Lower leg skin (tissue), 4 donors: ENCODE results near the gene VRTN. TPM values are rescaled to one million over a fixed set of nuclear protein-coding genes. Genes with fewer than 3 reads are reported as not detected.

Experiments used
- DNase-seq, 2 donors: peaks; one replicate each; pipeline ENCODE4 v3.0.0-alpha.2; 2019; ENCODE audit warnings: low spot score in 2 of 2
- H3K4me3 ChIP-seq: fragments of 200-600 bp; sonication (generic); 2 replicates; pipeline ENCODE4 v1.5.1; 2017; ENCODE audit warnings: mild to moderate bottlenecking, low read depth; ENCODE audit not compliant: poor library complexity, severe bottlenecking
- POLR2A ChIP-seq, 2 donors: fragments of 450-650 bp; IDR thresholded peaks; one replicate each; pipeline ENCODE4 v1.6.1; 2016 to 2017; ENCODE audit warnings: antibody characterized with exemption in 2 of 2, mild to moderate bottlenecking in 1 of 2, moderate library complexity in 1 of 2
- WGBS, 2 donors: methylation state at CpG; one replicate each; pipeline ENCODE4 v1.1.5; 2018; 5-methylcytosine and 5-hydroxymethylcytosine counted together
- intact Hi-C: fragments of 100-400 bp; cut with DNase I; formaldehyde crosslinking; loops from one replicate; pipeline ENCODE4 v1.15.0; 2023; ENCODE audit warnings: low total_unique reads
- total RNA-seq, 4 donors: library from RNA; depleted of rRNA; stranded (reverse); fragments of >200 nt; gene quantifications; one replicate each; pipeline ENCODE4 v1.1.0, GENCODE V29; 2016
- TF ChIP-seq, protein P1 (sequence below), 3 donors: fragments of 450-650 bp; IDR thresholded peaks; one replicate each; pipeline ENCODE4 v1.5.1; 2016; ENCODE audit warnings: antibody characterized with exemption in 3 of 3, mild to moderate bottlenecking in 3 of 3, moderate library complexity in 2 of 3

VRTN gene
- total RNA-seq, 4 donors from 2014 or later = not detected

DNA sequence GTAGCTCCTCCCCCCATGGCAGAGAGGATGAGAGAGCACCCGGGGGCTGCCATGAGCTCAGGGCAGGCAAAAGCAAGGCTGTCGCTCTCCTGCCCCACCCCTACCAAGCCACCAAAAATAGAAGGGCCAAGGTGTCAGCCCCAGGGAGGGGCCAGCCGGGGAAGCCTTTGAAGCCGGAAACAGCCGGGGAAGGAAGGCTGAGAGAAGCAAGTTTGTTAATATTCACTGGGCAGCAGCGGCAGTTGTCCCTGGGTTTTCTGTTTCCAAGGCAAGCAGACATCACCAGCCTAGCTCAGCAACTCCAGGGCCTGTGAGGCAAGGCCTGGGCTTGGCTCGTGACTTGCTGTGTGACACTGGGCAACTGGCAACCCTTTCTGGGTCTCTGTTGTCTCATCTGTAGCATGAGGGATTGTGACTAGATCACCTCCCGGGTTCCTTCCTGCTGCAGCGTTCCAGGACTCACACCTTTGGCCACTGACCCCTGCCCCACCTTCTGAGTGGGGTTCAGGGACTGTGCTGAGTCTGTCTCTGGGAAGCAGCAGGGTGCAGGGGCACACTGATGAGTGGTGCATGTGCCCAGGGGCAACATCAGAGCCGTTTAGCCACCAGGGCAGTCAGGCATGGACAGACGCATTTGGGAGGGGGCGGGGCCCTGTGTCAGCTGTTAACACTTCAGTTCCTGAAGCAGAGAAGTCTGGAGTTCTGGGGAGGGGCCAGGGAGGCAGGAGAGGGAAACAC is 53.4 kb downstream of the VRTN start:
- no peak for TF ChIP-seq POLR2A (IDR thresholded peaks at IDR 0.05)
- TF ChIP-seq, protein P1, sequence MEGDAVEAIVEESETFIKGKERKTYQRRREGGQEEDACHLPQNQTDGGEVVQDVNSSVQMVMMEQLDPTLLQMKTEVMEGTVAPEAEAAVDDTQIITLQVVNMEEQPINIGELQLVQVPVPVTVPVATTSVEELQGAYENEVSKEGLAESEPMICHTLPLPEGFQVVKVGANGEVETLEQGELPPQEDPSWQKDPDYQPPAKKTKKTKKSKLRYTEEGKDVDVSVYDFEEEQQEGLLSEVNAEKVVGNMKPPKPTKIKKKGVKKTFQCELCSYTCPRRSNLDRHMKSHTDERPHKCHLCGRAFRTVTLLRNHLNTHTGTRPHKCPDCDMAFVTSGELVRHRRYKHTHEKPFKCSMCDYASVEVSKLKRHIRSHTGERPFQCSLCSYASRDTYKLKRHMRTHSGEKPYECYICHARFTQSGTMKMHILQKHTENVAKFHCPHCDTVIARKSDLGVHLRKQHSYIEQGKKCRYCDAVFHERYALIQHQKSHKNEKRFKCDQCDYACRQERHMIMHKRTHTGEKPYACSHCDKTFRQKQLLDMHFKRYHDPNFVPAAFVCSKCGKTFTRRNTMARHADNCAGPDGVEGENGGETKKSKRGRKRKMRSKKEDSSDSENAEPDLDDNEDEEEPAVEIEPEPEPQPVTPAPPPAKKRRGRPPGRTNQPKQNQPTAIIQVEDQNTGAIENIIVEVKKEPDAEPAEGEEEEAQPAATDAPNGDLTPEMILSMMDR (IDR thresholded peaks at IDR 0.05) = no peak
- peak; percentile 21 to 76 for DNase-seq

DNA sequence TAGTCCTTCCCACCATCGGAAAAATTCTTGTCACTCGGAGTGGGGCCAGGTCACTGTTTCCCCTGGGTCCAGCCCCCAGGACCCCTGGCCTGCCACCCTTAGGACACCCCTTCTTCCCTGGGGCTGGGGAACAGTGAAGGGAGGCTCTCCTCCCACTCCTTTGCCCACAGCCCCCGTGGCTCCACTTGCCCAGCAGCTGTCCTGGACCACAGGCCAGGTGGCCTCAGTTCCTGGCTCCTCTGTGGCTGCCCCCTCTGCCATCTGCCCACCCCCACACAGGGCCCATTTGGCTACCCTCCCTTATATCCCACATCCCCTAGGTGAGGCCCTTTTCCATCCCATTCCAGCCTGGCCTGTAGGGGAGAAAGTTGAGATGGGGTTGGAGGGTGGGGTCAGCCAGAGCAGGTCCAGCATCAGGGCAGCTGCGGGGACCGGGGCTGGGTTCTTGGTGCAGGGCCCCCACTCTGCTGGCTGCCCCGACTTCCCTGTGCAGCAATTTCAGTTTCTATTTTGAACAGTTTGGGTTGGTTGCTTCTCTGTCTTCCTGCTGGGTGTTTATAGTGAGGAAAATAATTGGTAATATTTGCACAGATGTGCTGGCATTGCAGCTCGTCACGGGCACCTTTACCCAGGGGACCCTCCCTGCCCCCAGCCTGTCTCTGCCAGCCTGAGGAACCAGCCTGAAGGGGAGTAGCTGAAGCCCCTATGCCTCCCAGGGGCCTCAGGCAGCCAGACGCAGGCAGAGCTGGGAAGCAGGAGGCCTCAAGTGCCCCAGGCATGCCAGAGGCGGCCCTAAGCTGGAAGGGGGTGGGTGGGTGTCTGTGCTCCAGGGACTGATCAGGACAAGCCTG is 54.4 kb downstream of the VRTN start:
- WGBS, 2 donors = 58 to 66% methylated on average over 9 of the region's 10 CpGs
- DNase-seq = peak in 1 of 2 donors; percentile 66
- no peak overlapping the region for H3K4me3 ChIP-seq
- intact Hi-C loops = no loop called here
- TF ChIP-seq, protein P1 (IDR thresholded peaks at IDR 0.05) = no peak
- no peak for TF ChIP-seq POLR2A (IDR thresholded peaks at IDR 0.05)

More for the DNA sequence above, 53.4 kb downstream of the VRTN start:
- H3K4me3 ChIP-seq = no peak overlapping the region
- WGBS, 2 donors = 4 to 8% methylated on average over 12 of the region's 12 CpGs
- intact Hi-C loops = no loop called here

DNA sequence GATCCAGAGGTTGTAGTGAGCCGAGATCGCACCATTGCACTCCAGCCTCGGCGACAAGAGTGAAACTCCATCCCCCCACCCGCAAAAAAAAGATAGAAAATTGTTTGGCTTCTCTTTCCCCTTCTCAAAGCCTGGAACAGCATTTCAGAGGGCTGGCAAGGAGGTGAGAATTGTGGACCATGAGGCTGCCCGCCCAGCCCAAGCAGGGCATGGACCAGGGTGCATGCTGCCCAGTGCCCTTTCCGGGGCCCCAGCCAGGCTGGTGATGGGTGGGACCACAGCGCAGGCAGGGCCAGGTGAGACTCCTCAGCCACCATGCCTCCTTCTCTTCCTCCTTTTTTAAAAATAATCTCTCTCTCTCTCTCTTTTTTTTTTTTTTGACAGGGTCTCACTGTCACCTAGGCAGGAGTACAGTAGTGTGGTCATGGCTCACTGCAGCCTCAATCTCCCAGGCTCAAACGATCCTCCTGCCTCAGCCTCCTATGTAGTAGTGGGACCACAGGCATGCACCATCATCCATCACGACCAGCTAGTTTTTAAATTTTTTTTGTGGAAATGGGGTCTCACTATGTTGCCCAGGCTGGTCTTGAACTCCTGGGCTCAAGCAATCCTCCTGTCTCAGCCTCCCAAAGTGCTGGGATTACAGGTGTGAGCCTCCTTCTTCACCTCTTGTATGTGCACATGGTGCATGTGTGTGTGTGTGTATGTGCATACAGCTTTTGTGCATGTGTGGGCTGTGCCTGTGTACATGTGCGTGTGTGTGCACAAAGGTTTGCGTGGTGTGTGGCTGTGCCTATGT is 55.5 kb downstream of the VRTN start:
- TF ChIP-seq, protein P1 (IDR thresholded peaks at IDR 0.05) = no peak
- TF ChIP-seq POLR2A (IDR thresholded peaks at IDR 0.05) = no peak
- DNase-seq = peak in 1 of 2 donors; percentile 82
- no peak overlapping the region for H3K4me3 ChIP-seq
- intact Hi-C loops = no loop called here
- 87 to 88% methylated on average over 12 of the region's 12 CpGs for WGBS, 2 donors

- intact Hi-C loops = no loop called here
- WGBS, 2 donors = 75% methylated on average over 7 of the region's 7 CpGs
- no peak overlapping the region for H3K4me3 ChIP-seq
- TF ChIP-seq, protein P1 (IDR thresholded peaks at IDR 0.05) = no peak
- no peak for TF ChIP-seq POLR2A (IDR thresholded peaks at IDR 0.05)
- peak in 1 of 2 donors; percentile 36 for DNase-seq
Measured at GRCh38 chr14:74404435-74404834, 56.2 kb downstream of the VRTN start.

DNA sequence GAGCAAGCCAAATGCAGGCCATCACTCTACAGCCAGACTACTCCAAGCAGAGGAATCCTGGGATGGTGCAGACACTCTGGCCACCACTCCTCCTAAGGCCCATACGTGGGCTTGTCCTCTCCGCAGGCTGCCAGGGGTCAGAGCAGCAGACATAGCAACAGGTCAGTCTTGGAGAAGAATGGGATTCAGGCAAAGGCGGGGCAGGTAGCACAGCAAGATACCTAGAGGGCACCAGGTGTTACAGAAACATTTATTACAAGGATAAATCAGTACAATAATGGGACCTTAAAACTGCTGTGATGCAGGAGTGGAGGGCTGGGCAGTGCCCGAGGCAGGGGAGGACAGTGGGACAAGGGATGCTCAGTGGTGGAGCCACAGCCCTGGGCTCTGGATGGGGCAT is 57.4 kb downstream of the VRTN start:
- no peak overlapping the region for H3K4me3 ChIP-seq
- DNase-seq = no peak
- TF ChIP-seq POLR2A (IDR thresholded peaks at IDR 0.05) = no peak
- TF ChIP-seq, protein P1 (IDR thresholded peaks at IDR 0.05) = no peak
- 79 to 85% methylated on average over 4 of the region's 4 CpGs for WGBS, 2 donors
- intact Hi-C loops = no loop called here
